HG02981 (cell line): ENCODE results near the gene KCNJ16.

Experiments used
- ATAC-seq: cut with Tn5 transposase; IDR thresholded peaks from one replicate; pipeline ENCODE4 v1.9.1; 2021; ENCODE audit warnings: mild to moderate bottlenecking, moderate library complexity; ENCODE audit not compliant: unreplicated experiment

Gene KCNJ16

DNA sequence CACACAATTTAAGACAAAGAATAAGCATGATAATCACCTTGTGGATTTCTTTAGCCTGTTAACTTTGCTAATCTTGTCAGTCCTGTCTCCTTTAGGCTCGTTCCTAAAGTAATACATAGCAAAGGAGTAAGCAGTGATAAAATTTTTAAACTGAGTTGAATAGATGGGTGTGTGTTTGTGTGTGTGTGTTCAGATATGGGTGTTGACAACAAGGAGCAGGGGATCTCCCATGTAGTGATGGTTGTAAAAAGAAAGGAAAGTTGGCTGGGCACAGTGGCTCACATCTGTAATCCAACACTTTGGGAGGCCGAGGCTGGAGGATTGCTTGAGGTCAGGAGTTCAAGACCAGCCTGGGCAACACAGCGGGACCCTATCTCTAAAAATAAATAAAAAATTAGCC is 49.7 kb downstream of the KCNJ16 start:
- no peak for ATAC-seq

DNA sequence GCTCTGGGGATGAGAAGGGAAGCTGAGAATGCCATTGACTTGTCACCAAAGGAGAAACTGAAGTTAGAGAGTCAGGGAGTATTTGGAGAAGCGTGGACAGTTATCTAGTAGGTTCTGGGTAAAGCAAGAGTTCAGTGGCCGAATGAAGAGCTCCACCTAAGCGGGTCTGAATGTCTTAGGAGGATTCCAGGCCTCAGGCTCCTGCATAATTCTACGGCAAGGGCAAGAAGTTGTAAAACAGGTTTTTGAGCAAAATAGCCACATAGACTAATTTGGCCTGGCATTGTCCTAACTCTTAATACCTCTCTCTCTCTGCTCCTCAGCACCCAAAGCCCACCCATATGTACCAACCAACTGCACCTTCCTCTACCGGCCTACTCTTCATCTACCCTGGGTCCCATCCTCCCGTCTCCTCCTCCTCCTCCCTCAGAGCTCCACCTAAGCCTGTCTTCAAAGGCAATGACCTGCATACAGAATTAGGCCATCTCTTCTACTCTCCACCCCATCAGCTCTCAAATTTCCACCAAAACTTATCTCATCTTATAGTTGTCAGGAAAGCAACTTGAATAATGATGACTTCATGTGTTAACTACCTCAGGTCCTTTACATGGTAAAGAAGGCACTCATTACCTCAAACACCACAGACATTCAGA is 52.3 kb downstream of the KCNJ16 start:
- ATAC-seq = no peak

DNA sequence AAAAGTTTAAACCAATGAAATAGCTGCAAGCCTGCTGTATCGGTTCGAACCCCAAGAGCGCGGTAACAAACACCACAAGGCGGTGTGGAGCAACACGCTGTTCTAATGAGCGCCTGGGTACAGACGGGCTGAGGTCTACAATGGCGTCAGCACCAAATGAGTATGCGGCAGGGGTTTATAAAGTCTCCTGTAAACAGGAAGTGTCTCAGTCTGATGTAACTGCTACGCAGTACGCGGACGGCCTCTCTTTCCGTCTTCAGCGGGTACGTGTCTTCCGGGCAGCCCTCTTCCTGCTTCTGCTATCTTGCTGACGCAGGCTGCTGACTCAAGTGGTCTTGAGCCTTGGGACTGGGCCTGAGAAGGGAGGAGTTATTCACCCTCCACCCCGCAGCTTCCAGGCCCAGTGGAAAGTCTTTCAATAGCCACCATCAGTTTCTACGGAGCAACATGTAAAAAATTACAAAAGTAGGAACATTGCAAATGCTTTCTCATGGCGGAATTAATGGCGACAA is 53.8 kb downstream of the KCNJ16 start:
- ATAC-seq = no peak

DNA sequence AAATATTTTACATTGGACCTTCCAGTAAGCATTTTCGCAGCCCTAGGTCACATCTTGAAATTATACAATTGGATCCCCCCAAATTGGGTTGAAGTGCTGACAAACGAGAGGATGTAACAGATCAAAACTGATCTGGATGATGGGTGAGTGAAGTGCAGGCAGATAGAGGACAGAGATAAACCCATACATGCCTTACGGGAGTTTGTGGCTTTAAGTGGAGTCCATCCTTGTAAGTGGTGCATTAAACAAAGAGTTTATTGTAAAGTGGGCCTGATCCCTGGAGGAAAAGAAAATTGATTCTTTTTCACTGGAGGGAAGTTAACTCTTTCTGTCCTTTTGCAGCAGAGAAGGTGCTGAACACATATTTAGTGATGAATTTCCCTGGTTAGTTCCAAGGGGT is 55.3 kb downstream of the KCNJ16 start:
- ATAC-seq = no peak

DNA sequence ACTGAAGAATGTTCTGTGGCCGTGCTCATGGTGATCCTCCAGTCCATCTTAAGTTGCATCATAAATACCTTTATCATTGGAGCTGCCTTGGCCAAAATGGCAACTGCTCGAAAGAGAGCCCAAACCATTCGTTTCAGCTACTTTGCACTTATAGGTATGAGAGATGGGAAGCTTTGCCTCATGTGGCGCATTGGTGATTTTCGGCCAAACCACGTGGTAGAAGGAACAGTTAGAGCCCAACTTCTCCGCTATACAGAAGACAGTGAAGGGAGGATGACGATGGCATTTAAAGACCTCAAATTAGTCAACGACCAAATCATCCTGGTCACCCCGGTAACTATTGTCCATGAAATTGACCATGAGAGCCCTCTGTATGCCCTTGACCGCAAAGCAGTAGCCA is 57.5 kb downstream of the KCNJ16 start:
- no peak for ATAC-seq

DNA sequence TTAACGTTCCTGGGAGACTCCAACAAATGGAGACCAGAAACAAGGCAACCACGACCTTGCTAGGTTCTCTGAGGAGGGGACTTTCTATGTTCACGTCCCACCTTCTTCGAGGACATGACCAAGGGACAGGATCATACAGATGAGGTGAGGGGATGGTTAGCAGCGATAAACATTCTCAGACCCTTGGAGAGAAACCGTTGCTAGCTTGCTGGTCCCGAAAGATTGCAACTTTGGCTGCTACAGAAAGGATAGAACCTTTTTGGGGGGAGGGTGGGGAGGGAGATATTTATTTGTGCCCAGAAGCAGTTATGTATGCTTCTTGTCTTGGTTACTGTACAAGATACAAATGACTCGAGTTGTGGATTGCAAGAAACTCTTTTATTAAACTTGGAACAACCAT is 59.0 kb downstream of the KCNJ16 start:
- ATAC-seq = no peak

DNA sequence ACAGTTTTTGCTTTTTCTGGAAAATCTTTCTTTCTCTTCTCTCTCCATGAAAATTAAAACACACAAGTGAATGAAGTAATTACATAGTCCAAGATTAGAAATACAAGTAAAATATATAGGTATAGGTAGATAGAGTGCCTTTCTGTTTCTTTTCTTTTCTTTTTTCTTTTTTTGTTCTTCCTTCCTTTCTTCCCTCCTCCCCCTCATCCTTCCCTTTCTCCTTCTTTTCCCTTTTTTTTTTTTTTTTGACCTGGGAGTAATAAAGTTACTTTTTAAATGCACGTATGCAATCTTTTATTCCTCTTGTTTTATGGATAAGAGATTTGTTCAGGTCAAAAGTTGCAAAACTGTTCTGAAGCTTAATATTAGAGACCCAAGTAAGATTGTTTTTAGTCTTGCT is 59.8 kb downstream of the KCNJ16 start:
- ATAC-seq = no peak

DNA sequence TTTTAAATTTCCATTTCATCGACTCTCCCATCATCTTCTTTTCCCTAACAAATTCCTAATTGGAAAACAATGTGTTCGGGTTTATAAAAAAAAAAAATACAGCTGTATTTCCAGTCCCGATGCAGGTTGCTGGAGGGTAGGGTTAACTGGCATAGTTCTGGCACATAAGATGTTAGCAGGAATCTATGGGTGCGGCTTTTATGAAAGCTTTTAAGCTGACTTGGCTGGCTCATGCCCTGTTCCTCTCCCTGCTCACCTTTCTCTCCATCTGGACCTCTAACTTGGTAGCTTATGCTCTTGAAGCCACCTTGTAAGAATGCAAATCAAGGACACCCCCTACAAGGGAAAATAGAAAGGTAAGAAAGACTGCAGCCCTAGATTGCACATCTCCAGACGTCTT is 61.1 kb downstream of the KCNJ16 start:
- ATAC-seq = no peak

DNA sequence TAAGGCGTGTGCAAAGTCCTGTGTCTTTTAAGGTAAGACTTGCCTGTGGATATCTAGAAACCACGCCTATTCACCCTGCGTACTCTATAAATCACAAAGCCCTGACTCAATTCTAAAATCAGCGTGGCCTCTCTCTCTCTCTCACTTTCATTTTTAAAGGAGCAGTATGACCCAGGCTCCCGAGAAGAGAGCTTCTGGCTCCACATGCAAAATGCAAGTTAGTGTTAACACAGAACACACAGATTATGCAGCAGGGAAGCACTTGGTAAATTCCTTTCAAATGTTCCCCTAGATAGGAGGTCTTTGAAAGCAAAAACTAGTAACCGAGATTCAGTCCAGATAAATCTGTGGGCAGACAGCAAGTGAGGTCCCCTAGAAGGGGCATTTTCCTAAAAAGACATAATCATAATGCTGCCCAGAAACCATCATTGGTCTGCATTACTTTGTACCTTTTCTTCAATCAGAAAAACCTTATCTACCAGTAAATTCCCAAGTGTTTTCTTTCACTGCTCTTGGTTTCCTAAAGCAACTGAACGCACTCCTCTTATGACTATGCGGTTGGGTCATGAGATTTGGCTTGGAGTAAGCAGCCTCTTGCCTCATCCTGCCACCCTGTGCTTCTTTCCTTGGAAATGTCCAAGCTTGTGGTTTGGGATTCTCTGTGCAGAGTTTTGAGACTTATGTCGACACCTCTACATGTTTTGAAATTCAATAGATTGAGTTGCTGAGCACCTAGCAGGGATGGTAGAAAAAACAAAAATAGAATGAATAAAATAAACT is 62.6 kb downstream of the KCNJ16 start:
- peak; percentile 100 for ATAC-seq

DNA sequence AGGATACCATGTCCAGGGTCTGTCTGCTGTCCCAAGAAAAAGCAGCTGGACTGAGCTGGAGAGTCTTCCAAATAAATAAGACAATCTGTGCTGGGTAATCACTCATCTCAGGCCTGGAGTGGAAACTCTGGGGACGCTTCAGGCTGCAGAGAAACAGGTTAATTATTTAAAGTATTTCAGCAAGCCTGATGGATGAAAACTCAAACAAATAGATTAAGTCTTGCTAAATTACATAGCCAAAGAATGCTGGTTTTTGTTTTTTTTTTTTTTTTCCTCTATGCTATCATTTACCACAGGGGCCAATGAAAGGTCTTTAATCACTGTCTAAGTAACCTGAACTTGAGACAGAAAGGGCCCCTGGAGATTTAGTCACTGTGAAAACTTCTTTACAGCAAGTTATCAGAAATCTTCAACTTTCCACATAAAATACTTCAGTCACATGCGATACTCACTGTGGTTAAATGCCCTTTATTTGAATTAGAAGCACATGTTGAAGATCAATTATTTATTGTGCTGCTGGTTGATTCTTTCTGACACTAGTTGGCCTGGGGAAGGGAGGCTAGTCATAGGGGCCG is 63.4 kb downstream of the KCNJ16 start:
- no peak for ATAC-seq

DNA sequence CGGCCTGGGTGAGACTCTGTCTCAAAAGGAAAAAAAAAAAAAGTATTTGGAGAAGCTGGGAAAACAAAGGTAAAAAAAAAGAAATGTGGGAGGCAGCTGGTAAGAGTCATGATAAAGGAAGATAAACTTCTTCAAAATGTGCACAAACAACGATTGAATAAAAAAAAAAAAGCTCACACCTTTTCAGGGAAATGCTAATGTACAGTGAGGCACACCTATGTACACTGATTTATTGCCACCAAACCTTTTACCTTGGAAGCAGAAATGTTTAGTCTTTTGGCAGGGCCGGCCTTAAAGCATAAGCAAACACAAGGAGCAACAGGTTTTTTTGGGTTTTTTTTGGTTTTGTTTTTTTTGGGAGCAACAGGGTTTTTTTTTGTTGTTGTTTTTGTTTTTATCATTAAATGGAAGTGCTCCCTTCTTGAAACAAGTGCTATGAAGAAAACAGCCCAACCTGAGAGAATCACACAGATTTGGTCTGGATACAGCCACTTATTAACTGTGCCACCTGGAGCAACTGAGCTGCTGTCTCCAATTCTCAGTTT is 64.5 kb downstream of the KCNJ16 start:
- no peak for ATAC-seq

DNA sequence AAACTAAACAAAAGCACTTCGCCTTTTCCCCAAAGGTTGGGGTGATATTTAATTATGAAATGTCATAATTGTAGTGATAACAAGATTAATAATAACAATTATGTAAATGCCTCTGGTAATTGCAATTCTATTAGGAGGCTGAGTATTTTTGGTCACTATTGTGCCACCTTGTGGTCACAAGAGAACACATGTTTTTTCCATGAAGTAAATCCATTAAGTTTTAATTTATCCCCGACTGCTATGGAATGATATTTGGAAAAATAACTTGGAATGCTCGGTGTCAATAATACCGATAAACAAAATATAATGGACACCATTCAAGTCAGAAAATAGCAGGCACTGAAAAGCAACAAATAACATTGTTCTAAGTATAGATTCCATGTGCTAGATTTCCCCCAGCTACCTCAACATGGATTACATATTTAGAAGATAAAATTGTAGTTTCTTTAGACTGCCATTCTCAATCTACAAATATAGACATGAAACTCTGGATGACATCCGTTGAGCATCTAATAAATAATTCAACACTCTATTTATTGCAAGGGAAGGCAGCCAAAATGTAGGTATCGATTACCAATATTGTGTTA is 69.3 kb downstream of the KCNJ16 start:
- ATAC-seq = no peak

DNA sequence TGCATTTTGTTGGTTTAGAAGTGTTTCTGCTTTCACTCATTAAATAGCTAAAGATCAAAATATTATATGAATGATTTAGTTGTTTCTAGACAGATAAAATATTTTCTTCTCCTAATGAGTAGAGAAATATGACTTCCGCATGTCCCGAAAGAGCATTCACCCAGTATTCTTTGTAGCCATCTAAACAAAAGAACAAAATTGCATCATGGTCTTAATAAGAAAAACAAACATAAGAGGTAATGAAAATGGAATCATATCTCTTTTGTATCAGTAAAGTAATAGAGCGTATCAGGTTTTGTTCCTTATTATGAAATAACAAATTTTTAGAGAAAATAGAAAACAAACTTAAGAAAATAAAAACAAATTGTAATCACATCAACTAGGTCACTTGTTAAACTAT is 78.2 kb downstream of the KCNJ16 start:
- ATAC-seq = no peak

DNA sequence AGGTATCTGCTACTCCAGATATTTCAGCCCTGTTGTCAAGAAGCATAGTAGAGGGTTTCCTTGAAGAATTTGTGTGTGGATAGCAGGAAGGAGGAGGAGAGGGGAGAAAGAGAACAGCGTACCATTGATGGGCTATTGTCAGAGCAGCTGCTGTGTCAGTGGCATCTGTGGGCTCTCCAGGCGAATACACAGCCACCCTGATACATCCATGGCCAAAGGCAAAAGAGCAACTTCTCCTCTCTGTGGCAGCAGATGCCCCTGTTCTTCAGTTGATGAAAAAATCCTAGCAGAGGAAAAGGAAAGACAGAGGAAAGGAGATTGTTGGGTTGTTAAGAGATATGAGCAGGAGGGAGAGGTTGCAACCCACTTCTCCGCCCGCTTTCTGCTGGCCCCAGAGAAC is 82.1 kb downstream of the KCNJ16 start:
- no peak for ATAC-seq

DNA sequence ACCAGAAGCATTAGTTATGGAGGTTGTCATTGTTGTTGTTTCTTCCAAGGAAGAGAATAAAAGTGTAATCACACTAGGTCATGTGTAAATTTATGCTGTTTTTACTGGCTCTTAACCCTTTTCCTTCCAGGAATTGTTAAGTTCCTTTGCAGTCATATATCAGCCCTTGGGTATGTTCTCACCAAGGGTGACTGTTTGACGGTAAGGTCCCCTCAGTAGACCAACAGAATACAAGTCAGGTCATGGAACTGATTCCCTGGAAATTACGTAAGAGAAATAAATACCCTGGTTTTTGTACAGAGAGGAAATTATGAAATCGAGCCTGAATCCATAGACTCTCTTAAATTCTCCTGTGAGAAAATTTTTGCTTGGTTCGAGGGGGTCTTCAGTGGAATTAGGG is 83.2 kb downstream of the KCNJ16 start:
- no peak for ATAC-seq

DNA sequence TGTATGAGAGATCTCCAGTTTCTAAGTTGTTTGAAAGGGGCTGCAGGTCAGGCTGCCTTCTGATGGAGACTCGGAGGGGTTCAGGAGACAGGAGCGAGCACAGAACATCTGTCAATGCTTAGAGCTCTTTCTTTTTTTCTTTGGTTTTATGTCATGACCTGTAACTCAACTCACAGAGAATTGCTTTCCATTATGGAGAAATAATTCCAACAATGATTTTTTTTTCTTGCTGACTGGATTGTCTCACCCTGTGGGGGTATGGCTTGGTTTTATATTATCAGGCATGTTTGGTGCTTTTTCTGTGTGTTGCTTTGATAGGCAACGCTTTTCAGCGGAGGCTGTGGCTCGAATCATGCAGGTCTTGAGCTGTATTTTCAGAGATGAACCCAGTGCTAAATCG is 83.6 kb downstream of the KCNJ16 start:
- ATAC-seq = no peak

DNA sequence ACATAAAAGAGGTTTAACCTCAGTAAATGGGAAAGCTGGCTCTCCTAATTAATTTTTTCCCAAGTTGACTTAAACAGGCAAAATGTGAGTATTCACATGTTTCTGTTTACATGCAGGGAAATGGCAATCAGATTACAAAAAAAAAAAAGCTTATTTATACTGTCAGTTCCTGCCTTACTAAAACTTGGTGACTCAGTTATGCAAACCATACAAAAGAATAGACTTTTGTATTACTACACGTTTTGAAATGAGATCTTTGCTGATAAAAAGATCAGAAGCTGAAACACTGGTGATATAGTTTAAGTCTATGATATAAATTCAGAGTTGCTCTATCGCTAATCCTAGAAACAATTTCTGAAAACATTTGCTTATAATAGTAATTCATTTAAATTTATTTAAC is 85.0 kb downstream of the KCNJ16 start:
- ATAC-seq = no peak

DNA sequence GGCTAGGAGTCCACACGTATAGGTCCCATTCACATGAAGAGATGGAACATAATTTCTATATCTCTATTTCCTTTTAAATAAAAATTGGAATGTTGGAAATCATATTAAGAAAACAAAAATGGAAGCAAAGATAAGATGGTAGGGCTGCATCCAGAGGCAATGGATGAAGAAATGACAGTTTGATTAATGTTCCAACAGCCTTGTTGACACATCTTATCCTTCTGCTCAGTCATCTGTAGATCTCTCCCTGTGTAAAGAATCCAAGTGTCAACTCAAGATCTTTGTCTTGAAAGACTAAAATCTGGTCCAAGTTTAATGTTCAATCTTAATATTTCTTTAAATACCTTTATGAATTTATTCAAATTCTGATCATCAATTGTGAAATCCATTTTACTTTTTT is 86.5 kb downstream of the KCNJ16 start:
- no peak for ATAC-seq

DNA sequence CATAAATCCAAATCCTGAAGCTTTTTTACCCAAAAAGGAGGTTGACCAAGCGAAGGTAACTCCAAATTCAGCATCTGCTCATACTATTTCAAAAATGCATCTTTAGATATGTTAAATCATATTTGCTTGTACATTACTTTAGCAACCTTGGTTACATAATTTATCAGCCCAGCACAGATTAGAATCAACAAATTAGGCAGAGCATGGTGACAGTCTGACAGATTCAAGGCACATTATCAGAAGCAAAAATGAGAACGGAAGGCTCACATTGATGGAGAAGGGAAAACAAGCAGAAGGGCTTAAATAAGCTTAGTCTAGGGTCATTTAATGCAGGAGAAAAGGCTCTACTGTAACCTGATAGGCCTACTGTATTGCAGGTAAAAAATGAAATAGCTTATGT is 90.4 kb downstream of the KCNJ16 start:
- ATAC-seq = no peak

DNA sequence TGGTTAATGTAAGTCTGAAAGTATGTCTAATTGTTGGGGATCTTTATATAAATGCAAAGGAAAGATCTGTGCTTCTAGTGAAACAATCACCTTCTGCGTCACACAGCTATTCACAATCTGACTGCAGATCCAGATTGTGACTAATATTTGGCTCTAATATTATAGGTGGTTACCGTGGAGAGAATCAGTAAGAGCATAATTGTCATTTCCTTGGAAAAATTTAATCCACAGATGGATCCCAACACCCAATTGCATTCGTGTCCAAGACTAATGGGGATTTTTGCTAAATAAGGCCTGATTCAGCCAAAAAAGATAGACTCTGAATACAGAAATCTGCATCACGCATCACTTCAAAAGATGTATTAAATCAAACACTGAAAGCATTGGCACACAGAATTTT is 91.6 kb downstream of the KCNJ16 start:
- no peak for ATAC-seq
